GM18909 (cell line): ENCODE results near the gene COLGALT1.

Experiments
- ATAC-seq: cut with Tn5 transposase; IDR thresholded peaks from one replicate; pipeline ENCODE4 v1.9.1; 2021; ENCODE audit warnings: mild to moderate bottlenecking; ENCODE audit not compliant: unreplicated experiment, poor library complexity

COLGALT1 gene

DNA sequence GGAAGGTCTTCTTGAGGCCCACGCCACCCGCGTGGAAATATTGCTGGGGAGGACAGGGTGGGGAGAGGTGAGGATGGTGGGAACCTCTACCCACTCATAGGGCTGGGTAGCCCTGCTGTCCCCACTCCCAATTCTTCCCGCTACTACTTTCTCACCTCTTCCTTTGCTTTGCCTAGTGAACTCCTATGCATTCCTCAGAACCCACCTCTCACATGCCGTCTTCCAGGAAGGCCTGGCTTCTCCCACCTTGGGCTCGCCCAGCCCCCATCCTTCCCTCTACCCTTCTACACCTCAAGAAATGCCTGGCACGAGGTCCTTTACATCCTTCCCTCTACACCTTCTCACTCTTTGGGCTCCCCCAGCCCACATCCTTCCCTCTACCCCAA, 62.4 kb downstream of the COLGALT1 start:
- no peak for ATAC-seq

DNA sequence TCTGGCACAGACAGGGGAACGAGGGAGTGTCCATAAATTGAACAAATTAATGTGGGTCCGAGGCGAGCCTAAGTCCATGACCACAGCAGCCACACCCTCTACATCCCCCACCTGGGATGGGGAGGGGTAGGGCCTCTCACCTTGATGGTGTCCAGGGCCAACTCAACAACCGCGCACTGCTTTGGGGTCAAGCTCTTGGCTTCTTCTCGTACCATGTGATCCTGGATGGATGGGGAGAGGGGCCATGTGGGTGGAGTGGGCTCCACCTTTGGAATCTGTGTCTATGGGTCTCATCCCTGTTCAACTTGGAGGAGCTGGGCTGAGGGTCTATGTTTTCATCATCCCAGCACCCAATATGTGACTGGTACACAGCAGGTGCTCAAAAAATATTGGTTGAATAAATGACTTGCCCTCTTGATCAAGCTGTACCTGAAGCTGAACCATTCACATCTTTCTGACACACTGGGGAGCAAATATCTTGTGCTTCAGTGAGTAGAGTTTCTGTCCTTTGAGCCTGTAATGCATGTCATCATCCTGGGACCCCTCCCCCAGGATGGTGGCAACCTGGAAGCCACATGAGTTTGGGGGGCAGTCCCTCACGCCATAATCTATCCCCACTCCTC, 62.9 kb downstream of the COLGALT1 start:
- ATAC-seq = no peak

DNA sequence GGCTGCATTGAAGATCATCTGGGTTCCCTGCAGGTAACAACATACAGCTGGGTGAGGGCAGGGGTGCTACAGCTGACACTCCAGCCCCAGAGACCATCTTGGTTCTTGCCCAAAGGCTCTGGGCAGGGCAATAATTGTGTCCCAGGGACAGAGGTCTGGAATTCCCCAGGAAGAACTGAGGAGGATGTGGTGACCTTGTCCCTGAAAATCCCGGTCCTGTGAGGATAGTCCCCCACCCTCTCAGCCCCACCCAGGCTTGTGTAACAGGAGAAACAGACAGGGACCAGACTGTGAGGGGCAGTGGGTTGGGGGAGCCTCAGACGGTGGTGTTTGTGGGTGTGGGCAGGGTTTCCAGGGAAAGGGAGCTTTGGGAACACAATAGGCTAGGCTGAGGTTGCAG, 63.5 kb downstream of the COLGALT1 start:
- ATAC-seq = no peak

DNA sequence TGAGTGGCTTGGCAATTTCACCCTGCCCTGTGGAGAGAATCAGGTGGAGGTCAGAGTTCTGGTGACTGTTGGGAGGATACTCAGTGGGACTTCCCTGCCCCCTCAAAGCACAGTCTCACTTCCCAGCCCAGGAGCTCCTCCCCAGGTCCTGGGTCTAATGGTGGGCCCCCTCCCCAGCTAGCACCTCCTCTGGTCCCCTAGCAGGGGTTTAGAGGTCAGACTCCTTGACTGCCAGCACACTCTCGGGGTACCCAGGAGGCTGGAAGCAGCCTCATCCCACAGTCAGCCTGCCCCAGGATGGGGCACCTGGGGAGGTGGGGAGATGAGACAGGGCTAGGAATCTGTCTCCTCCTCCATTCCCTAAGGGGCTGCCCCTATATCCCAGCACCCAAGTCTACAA, 65.2 kb downstream of the COLGALT1 start:
- ATAC-seq = no peak

DNA sequence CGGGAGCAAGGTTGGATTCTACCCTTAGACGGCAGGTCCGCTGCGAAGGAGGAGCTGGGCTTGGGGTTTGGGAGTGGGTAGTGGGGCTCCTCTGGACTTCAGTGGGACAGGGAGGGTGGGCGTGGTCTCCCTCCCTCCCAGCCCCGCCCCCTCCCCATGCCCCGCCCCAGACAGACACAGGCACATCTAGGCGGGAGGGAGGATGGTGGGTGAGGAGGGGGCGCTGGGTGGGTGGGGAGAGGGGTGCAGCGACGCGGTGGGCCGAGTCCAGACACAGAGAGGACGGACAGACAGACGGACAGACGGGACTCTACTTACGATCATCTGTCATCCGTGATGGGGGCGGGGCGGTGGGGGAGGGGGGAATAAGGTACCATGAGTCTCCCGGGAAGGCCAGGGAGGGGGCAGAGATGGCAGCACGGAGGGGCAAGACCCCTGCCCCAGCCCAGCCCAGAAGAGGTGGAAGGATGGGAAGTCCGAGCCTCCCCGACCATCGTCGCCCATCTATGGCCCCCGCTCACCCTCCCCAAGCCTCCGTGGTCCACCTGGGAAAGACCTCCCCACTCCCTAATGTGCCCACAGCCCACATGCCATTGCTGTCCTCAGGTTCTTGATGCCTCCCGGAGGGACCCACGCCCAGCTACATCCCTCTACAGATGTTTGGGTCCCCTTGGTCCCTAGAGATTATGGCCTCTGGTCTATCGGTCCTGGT, 67.9 kb downstream of the COLGALT1 start:
- no peak for ATAC-seq

DNA sequence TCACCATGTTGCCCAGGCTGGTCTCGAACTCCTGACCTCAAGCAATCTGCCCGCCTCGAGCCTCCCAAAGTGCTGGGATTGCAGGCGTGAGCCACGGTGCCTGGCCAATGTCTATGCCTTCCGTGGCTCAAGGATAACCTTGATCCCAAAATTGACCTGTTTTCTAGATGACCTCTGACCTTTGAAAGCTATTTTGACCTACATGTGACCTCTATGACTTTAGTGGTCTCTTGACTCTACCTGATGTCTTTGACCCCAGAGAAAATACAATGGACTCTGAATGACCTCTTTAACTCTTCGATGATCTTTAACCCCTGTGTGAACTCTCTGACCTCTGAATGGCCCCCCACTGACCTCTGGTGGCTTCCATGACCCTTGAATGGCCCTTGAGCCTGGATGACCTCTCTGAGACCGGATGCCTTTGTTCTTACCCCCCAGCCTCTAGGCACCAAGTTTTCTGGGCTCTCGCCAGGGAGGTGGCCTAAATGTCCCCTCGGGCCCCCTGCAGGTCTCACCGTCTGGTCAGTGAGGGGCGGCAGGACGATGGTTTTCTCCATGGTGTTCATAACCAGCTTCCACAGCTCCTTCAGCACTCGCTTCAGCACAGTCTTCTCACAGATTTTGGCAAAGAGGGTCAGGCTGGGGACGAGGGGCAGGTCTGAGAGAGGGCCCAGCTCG, 69.0 kb downstream of the COLGALT1 start:
- ATAC-seq = no peak

DNA sequence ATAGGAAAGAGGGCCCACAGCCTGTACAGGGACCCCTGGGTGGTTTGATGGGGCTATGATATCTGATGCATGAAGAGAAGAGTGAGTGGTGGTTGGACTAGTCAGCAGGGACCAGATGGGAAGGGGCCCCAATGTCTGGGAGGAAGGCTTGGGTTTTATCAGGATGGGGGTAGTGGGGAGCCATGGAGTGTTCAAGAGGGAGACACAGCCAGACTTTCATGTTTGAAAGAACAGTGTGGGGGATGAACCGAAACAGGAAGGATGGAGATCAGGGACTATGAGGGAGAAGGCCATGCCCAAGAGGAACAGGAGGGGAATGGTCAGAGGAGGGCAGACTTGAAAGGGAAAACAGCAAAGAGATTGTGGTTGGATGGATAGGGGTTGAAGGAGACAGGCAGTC, 69.6 kb downstream of the COLGALT1 start:
- ATAC-seq = no peak

DNA sequence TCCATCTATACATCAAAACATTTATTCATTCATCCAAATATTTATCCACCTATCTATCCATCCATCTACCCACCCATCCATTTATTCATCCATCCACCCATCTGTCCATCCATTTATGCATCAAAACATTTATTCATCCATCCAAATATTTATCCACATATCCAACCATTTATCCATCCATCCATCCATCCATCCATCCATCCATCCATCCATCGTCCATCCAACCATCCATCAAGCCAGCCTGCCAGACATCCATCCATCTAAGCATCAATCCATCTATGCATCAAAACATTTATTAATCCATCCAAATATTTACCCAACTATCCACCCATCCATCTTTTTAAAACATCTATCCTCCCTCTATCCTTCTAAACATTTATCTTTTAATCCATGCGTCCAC, 70.5 kb downstream of the COLGALT1 start:
- ATAC-seq = no peak

DNA sequence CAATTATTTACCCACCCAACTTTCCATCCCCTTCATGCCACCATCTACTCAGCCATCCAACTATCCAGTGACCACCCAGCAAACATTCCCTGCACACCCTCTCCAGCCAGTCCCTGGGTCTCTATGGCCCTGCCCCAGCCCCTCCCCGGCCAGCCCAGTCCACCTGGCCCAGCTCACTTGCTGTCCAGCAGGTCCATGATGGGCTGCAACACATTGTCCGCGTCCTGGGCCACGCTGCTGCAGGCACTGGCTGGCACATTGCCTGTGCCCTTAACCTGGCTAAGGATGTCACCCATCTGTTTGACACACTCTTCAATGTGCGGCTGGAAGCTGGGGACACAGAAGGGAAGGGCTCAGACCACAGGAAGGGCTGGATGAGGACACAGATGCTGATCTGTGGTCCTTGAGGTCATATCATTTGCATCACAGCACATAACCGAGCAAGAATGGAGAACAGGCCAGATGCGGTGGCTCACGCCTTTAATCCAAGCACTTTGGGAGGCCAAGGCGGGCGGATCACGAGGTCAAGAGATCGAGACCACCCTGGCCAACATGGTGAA, 71.1 kb downstream of the COLGALT1 start:
- no peak for ATAC-seq

DNA sequence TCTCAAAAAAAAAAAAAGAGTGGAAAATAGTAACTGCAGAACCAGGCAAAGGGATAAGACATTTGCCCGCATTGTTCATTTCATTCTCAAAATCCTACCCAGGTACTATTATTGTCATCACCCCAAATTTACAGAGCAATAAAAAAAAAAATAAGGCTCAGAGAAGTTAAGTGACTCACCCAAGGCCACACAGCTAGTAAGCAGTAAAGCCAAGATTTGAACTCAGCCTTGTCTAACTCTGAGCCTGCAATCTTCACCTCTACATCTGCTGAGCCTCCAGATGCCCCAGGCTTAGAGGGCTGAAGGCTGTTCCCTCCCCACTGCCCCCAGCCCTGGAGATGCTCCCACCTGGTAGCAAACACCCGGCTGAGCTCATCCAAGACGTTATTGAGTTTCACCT, 71.7 kb downstream of the COLGALT1 start:
- ATAC-seq = no peak

DNA sequence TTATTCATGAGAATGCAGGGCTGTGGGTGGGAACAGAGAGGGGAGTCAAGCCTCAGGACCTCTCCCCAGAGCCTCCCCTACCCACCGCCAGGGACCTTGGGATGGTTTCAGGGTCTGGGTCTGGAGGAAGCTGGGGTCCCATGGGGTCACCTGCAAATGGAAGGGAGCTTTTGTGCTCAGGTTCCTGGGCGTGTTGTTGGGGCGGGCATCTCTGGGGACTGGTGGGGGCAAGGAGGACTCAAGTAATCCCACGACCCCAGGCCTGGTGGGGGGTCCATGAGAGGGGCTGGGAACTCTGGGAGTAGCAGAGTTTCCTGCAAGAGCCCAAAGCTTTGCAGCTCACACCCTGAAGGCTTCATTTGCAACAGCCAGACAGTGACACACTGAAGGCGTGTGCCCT, 72.5 kb downstream of the COLGALT1 start:
- ATAC-seq = no peak

DNA sequence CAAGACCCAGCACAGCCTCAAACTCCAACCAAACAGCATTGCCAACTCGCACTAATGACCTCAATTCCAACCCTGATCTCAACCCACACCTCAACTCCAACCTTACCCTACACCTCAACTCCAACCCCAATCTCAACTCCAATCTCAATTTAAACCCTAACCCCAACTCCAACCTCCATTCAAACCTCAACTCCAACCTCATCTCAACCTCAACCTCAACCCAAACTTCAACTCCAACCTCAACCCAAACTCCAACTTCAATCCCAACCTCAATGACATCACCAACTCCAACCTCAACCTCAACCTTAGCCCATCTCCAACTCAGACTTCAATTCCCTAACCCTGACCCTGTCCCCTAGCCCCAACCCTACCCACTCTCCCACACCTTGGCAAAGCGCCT, 74.3 kb downstream of the COLGALT1 start:
- ATAC-seq = no peak

DNA sequence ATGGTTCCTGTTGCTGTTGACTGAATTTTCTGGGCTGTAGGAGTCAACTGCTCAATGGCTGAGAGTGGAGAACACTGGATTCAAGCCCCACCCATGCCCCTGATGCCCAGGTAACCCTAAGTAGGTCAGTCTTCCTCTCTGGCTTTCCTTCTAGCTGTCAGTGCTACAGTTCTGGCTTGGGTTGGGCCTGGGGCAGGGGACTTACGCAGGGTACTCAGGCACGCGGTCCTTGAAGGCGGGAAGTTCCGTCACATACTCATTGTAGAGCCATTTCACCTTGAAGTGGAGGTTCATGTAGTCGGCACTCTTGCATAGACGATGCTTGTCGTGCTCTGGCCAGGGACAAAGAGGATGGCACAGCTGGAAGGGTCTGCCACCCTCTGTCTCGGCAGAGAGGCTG, 77.1 kb downstream of the COLGALT1 start:
- ATAC-seq = no peak
